OCI-LY7 (cell line): ENCODE measurements around the gene TCF15.

Experiments
- CTCF ChIP-seq: fragments of 200-600 bp; sonication (generic); conservative IDR thresholded peaks from 2 replicates; pipeline ENCODE4 v1.5.1; 2014; ENCODE audit warnings: mild to moderate bottlenecking, antibody characterized with exemption, low read length, moderate library complexity, mixed read lengths
- EZH2phosphoT487 ChIP-seq: fragments of 200-600 bp; sonication (generic); IDR thresholded peaks from 2 replicates; pipeline ENCODE4 v1.6.1; 2018; ENCODE audit warnings: low read depth, borderline replicate concordance, mild to moderate bottlenecking, mixed run types, antibody characterized with exemption, low read length, moderate library complexity, mixed read lengths

- TF ChIP-seq CTCF, result no peak
- no peak for TF ChIP-seq EZH2phosphoT487
These were observed 41.3 kb downstream of the TCF15 start for GRCh38 chr20:568673-569415.
